Mucosa of rectum (tissue), 2 donors: ENCODE data around the gene SBK3.
"Not testable (repeated sequence)": the region's sequence is repeated elsewhere in the genome, so short reads cannot be mapped to it uniquely, and the experiment has no call there.

Experiments
- H3K27ac ChIP-seq, 2 donors: one replicate each; pipeline ENCODE4 v1.7.0; 2013; ENCODE audit warnings: inconsistent platforms in 2 of 2, low read depth in 2 of 2, low read length in 2 of 2
- H3K27me3 ChIP-seq, 2 donors: one replicate each; pipeline ENCODE4 v1.7.0; 2013; ENCODE audit warnings: low read length in 2 of 2; ENCODE audit not compliant: control insufficient read depth in 2 of 2, insufficient read depth in 2 of 2
- H3K36me3 ChIP-seq, 2 donors: one replicate each; pipeline ENCODE4 v1.7.0; 2013; ENCODE audit warnings: low read length in 2 of 2; ENCODE audit not compliant: control insufficient read depth in 2 of 2, insufficient read depth in 2 of 2
- H3K4me1 ChIP-seq, 2 donors: one replicate each; pipeline ENCODE4 v1.7.0; 2013; ENCODE audit warnings: low read length in 2 of 2, mild to moderate bottlenecking in 1 of 2; ENCODE audit not compliant: control insufficient read depth in 2 of 2, insufficient read depth in 2 of 2
- H3K4me3 ChIP-seq, 2 donors: one replicate each; pipeline ENCODE4 v1.7.0; 2013; ENCODE audit warnings: low read length in 2 of 2
- H3K9ac ChIP-seq, 2 donors: one replicate each; pipeline ENCODE4 v1.7.0; 2013; ENCODE audit warnings: low read length in 2 of 2, low read depth in 1 of 2, mild to moderate bottlenecking in 1 of 2
- H3K9me3 ChIP-seq, 2 donors: one replicate each; pipeline ENCODE4 v1.7.0; 2013; ENCODE audit warnings: low read length in 2 of 2; ENCODE audit not compliant: control insufficient read depth in 2 of 2
- donor health status: healthy.
- donor health status: Normal muscosa, but diverticular disease.

Gene SBK3

DNA sequence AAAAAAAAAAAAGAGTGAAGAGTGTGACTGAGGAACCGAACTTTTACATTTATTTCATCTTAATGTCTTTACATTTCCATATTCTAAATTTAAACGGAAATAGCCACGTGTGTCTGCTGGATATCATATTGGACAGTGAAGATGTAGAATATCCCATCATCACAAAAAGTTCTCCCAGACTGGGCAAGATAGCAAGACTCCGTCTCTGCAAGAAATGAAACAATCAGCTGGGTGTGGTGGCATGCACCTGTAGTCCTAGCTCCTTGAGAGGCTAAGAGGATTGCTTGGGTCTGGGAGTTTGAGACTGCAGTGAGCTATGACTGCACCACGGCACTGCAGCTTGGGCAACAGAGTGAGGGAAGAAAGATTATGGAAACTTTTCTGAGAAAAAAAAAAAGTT lies 31.4 kb upstream of the SBK3 start:
- Histone ChIP-seq H3K27me3 (no peaks in the 10 kb centered on the region), H3K36me3 (peaks cover 4 to 6% of the 10 kb centered on the region in 2 donors), H3K4me1 (peaks cover 10% of the 10 kb centered on the region in 2 donors), H3K9me3 (no peaks in the 10 kb centered on the region), H3K9ac (no peak overlapping the region), H3K27ac (no peak overlapping the region), H3K4me3 (no peak overlapping the region)

DNA sequence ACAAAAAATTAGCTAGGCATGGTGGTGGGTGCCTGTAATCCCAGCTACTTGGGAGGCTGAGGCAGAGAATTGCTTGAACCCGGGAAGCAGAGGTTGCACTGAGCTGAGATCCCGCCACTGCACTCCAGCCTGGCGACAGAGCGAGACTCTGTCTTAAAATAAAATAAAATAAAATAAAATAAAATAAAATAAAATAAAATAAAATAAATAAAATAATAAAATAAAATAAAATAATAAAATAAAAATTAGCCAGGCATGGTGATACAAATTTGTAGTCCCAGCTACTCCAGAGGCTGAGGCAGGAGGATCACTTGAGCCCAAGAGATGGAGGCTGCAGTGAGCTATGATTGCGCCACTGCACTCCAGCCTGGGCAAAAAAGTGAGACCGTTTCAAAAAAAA lies 28.6 kb upstream of the SBK3 start:
- H3K4me3 ChIP-seq, H3K27me3 ChIP-seq, H3K27ac ChIP-seq, H3K4me1 ChIP-seq, H3K9me3 ChIP-seq, H3K9ac ChIP-seq, H3K36me3 ChIP-seq: not testable (repeated sequence)

DNA sequence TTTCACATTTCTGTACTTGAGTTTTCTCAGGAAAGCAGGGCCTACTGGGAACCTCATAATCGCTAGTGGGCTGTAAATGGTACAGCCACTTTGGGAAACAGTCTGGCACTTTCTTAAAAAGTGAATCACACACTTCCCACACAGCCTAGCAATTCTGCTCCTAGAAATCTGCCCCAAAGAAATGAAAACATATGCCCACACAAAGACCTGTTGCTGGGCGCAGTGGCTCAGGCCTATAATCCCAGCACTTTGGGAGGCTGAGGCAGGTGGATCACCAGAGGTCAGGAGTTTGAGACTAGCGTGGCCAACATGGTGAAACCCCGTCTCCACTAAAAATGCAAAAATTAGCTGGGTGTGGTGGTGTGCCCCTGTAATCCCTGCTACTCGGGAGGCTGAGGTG lies 24.1 kb upstream of the SBK3 start:
- H3K27ac ChIP-seq, H3K4me1 ChIP-seq, H3K36me3 ChIP-seq, H3K27me3 ChIP-seq, H3K4me3 ChIP-seq, H3K9me3 ChIP-seq, H3K9ac ChIP-seq: not testable (repeated sequence)

DNA sequence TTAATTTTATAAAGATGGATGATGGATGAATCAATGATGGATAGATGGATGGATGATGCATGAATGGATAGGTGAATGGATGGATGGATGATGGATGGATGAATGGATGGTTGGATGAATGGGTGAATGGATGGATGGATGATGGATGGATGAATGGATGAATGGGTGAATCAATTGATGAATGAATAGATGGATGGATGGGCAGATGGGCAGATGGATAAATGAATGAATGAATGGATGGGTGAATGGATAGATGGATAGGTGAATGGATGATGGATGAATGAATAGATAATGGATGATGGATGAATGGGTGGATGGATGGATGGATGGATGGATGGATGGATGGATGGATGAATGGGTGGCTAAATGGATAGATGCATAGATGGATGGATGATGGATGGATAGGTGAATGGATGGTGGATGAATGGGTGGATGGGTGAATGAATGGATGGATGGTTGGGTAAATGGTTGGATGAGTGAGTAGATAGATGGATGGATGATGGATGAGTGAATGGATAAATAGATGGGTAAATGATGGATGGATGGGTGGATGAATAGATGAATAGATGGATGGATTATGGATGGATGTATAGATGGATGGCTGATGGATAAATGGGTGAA lies 22.5 kb upstream of the SBK3 start:
- Histone ChIP-seq H3K9ac (no peak overlapping the region), H3K4me3 (no peak overlapping the region), H3K27ac (no peak overlapping the region), H3K36me3 (no peaks in the 10 kb centered on the region), H3K9me3 (no peaks in the 10 kb centered on the region), H3K27me3 (no peaks in the 10 kb centered on the region), H3K4me1 (peaks cover 0 to 7% of the 10 kb centered on the region in 2 donors)

DNA sequence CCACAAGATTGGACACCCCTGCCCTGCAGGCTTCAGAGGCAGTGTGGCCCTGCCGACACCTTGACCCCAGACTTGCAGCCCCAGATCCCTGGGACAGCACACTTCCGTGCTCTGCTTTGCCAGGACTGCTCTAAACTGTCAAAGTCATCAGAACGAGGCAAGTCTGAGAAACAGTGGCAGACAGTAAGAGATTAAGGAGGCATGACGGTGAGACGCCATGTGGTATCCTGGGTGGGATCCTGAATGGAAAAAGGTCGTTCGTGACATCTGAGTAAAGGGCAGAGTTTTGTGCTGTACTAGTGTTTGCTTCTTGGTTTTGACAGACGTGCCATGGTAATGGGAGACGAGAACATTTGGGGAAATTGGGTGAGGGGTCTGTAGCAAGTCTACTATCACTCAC lies 21.5 kb upstream of the SBK3 start:
- peaks cover 0 to 7% of the 10 kb centered on the region in 2 donors for H3K4me1 ChIP-seq
- H3K9ac ChIP-seq = no peak overlapping the region
- no peak overlapping the region for H3K4me3 ChIP-seq
- H3K27ac ChIP-seq = no peak overlapping the region
- no peaks in the 10 kb centered on the region for H3K36me3 ChIP-seq
- H3K9me3 ChIP-seq = no peaks in the 10 kb centered on the region
- no peaks in the 10 kb centered on the region for H3K27me3 ChIP-seq

DNA sequence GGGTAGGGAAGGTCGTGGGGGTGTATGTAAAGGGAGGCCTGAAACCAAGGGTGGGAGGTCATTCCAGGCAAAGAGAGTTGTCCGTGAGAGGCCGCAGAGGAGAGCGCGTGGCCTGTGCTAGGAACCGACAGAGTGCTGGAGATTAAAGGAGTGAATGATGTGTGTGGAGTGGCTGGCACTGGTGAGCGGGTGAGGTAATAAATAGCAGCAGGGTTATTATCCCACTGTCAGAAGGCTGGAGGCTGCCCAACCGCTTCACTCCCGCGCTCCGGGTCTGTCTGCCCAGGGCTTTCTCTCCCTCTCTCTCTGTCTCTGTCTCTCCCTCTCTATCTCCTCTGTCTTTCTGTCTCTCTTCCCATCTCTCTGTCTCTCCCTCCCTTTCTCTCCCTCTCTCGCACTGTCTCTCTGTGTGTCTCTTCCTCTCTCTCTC lies 17.9 kb upstream of the SBK3 start:
- peaks cover 0 to 2% of the 10 kb centered on the region in 2 donors for H3K9me3 ChIP-seq
- H3K36me3 ChIP-seq = no peaks in the 10 kb centered on the region
- no peak overlapping the region for H3K4me3 ChIP-seq
- peaks cover 0 to 7% of the 10 kb centered on the region in 2 donors for H3K4me1 ChIP-seq
- no peak overlapping the region for H3K27ac ChIP-seq
- peaks cover 0 to 4% of the 10 kb centered on the region in 2 donors for H3K27me3 ChIP-seq
- peak overlapping the region in 1 of 2 donors; percentile 26 for H3K9ac ChIP-seq

DNA sequence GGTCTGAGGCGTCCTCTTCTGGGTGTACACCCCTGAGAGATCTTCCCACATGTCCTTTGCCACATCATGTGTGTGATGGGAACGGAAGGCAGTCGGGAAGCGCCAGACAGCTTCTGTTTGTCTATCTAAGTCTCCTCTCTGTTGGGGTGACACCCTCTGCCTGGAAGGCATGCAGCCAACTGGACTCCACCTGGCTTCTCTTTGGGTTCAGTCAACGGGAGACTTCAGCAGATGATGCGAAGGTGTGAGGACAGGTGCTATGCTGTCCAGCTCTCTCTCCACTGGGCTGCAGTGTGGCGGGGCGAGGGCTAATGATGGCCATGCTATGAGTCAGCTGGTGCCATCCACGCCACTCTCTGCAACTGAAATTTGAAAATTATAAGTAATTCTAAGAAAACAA lies 14.3 kb upstream of the SBK3 start:
- peaks cover 0 to 2% of the 10 kb centered on the region in 2 donors for H3K9me3 ChIP-seq
- H3K36me3 ChIP-seq = no peaks in the 10 kb centered on the region
- peaks cover 0 to 7% of the 10 kb centered on the region in 2 donors for H3K4me1 ChIP-seq
- no peak overlapping the region for H3K9ac ChIP-seq
- H3K4me3 ChIP-seq = no peak overlapping the region
- H3K27me3 ChIP-seq = peaks cover 0 to 4% of the 10 kb centered on the region in 2 donors
- H3K27ac ChIP-seq = no peak overlapping the region

DNA sequence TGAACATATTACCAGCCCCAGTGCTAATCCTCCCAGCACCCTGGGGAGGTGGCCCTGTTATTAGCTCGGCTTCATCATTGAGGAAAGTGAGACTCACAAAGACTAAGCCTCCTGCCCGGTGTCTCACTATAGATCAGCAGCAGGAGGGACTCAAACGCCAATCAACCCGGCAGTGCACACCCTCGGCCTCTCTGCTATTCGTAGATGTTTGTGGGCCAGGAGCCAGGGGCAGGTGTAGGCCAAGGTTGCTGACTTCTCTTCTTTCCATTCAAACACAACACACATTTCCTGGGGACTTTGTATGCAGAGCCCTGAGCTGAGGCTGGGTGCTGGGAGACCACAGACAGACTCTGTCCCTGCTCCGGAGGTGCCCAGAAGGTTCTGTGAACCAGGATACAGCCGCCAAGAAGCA lies 9.4 kb upstream of the SBK3 start:
- Histone ChIP-seq H3K4me3 (no peak overlapping the region), H3K27me3 (peaks cover 0 to 3% of the 10 kb centered on the region in 2 donors)

DNA sequence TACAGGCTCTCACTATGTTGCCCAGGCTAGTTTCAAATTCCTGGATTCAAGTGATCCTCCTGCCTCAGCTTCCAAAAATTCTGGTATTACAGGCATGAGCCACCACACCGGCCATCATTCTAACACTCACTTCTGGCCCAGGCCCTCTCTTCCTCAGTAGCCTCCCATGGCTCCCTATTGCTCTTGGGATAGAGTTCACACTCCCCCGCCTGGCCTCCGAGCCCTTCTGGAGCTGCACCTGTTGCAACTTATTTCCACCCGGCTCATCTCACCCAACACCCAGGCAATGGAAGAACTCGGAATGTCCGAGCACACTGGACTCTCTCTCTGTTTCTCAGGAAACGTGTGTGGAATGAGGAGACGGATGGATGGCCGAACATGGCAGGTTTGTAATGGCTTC lies 9.0 kb upstream of the SBK3 start:
- no peak overlapping the region for H3K9ac ChIP-seq
- no peak overlapping the region for H3K27ac ChIP-seq
- H3K36me3 ChIP-seq = no peaks in the 10 kb centered on the region
- no peak overlapping the region for H3K4me3 ChIP-seq
- H3K9me3 ChIP-seq = no peaks in the 10 kb centered on the region
- peaks cover 5 to 9% of the 10 kb centered on the region in 2 donors for H3K4me1 ChIP-seq
- peaks cover 0 to 3% of the 10 kb centered on the region in 2 donors for H3K27me3 ChIP-seq

More for the DNA sequence above, 9.4 kb upstream of the SBK3 start:
- H3K9me3 ChIP-seq = no peaks in the 10 kb centered on the region
- H3K36me3 ChIP-seq = no peaks in the 10 kb centered on the region
- H3K27ac ChIP-seq = no peak overlapping the region
- no peak overlapping the region for H3K9ac ChIP-seq
- H3K4me1 ChIP-seq = peaks cover 5% of the 10 kb centered on the region in 2 donors

DNA sequence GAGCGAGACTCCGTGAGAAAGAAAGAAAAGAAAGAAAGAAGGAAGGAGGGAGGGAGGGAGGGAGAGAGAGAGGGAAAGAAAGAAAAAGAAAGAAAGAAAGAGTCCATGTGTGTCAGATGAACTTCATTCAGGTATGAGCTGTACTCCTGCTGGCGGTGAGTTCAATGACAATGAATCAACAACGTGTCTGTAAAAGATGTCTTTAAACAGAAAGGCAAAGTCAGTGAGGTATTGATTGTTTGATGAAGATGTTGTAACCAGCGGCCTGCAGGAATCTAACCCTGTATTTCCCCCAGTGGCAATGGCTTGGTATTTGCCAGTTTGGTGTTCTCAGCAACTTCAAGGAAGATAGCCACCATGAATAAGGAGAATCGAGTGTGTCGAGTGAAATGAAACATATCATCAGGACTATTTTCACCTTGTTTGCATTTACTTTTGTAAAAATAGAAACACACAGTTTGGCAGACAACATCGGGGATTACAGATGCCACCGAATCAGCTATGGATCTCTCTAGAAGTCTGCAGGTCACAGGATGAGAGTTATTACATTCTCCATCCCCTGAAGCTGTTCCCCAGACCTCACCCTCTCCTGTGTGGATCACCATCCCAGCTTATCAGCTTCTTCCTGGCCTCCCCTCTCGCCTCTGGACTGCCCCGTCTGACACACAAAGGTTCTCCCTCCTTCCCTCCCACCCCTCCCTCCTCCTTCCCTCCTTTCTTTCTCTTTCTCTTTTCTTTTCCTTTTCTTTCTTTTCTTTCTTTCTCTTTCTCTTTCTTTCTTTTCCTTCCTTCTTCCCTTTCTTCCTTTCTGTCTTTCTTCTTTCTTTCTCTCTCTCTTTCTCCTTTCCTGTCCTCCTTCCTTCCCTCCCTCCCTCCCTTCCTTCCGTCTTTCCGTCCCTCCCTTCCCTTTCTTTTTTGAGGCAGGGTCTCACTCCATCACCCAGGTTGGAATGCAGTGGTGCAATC lies 8.2 kb upstream of the SBK3 start:
- no peaks in the 10 kb centered on the region for H3K36me3 ChIP-seq
- H3K9ac ChIP-seq = no peak overlapping the region
- peaks cover 0 to 3% of the 10 kb centered on the region in 2 donors for H3K27me3 ChIP-seq
- H3K9me3 ChIP-seq = no peaks in the 10 kb centered on the region
- no peak overlapping the region for H3K4me3 ChIP-seq
- H3K4me1 ChIP-seq = peaks cover 5 to 9% of the 10 kb centered on the region in 2 donors
- no peak overlapping the region for H3K27ac ChIP-seq
